Kidney (tissue), 14 donors: ENCODE measurements around the gene FBXL7. TPM values are rescaled to one million over a fixed set of nuclear protein-coding genes. Genes with fewer than 3 reads are reported as not detected.

Source experiments
- DNase-seq, 5 donors: peaks; one replicate each; pipeline ENCODE4 v3.0.0-alpha.2; 2013 to 2020
- FAIRE-seq: peaks from 2 replicates; lab custom pipeline; 2012; peaks lifted over from hg19 to GRCh38; lab: Jason Lieb, UNC
- H3K27ac ChIP-seq, 2 donors: one replicate each; pipeline ENCODE4 v1.7.0; 2013; ENCODE audit warnings: low read depth in 2 of 2, low read length in 2 of 2, inconsistent platforms in 1 of 2
- H3K27me3 ChIP-seq: one replicate; pipeline ENCODE4 v1.7.1; 2013; ENCODE audit warnings: low read length, inconsistent platforms; ENCODE audit not compliant: control insufficient read depth, insufficient read depth
- H3K36me3 ChIP-seq, 3 donors: one replicate each; pipeline versions ENCODE4 v1.7.0 to v1.7.1; 2013; ENCODE audit warnings: low read length in 3 of 3, control low read depth in 1 of 3, inconsistent platforms in 1 of 3; ENCODE audit not compliant: insufficient read depth in 3 of 3, control insufficient read depth in 2 of 3
- H3K4me1 ChIP-seq, 3 donors: one replicate each; pipeline versions ENCODE4 v1.7.0 to v1.7.1; 2013; ENCODE audit warnings: low read length in 3 of 3, inconsistent platforms in 1 of 3, low read depth in 1 of 3; ENCODE audit not compliant: control insufficient read depth in 2 of 3, insufficient read depth in 2 of 3
- H3K4me3 ChIP-seq, 3 donors: one replicate each; pipeline versions ENCODE4 v1.7.0 to v1.8.1; 2013; ENCODE audit warnings: low read length in 3 of 3, control low read depth in 1 of 3, inconsistent platforms in 1 of 3
- H3K9ac ChIP-seq, 3 donors: one replicate each; pipeline versions ENCODE4 v1.7.0 to v1.7.1; 2013; ENCODE audit warnings: low read length in 3 of 3, control low read depth in 1 of 3, inconsistent platforms in 1 of 3
- H3K9me3 ChIP-seq, 3 donors: one replicate each; pipeline versions ENCODE4 v1.7.0 to v1.7.1; 2013; ENCODE audit warnings: low read length in 3 of 3, control low read depth in 1 of 3, inconsistent platforms in 1 of 3; ENCODE audit not compliant: control insufficient read depth in 2 of 3, insufficient read depth in 1 of 3
- intact Hi-C: fragments of 100-400 bp; cut with DNase I; formaldehyde crosslinking; loops from one replicate; pipeline ENCODE4 v1.11.1; 2022
- polyA plus RNA-seq: library from polyadenylated mRNA; stranded (reverse); fragments of 350-450 nt; fragmentation: Illumina TruSeq; extraction: RNeasy Lipid Tissue Mini Kit (QIAGEN cat#74804); gene quantifications from one replicate; pipeline ENCODE4 v1.2.3, GENCODE V29; 2014; ENCODE audit warnings: low read depth, low replicate concordance; ENCODE audit not compliant: insufficient read depth
- total RNA-seq: library from RNA; stranded (reverse); fragmentation: NEBNext Ultra II Directional; extraction: Animal tissue kit (Norgen Biotek cat#: 25700); gene quantifications from one replicate; pipeline ENCODE4 v1.2.1, GENCODE V29; 2021
- TF ChIP-seq, protein P1 (sequence below): IDR thresholded peaks from 3 replicates; pipeline ENCODE4 v1.5.1; 2012; ENCODE audit warnings: mild to moderate bottlenecking, moderate library complexity, borderline replicate concordance; ENCODE audit not compliant: insufficient read depth; ENCODE audit errors: extremely low read depth
- donor health status: control.
- donor health status: control.
- donor health status: control.
- donor health status: control.
- donor health status: control.
- donor health status: DM: yes; HTN: yes; CAD: no.
- donor health status: Normal renal cell carcinoma (clear cell type).

Gene FBXL7
- total and polyA plus RNA-seq, 2 donors from 2014 or later: 3.9 to 6.1 TPM

GRCh38 chr5:15492545-15492944 lies 7.4 kb upstream of the FBXL7 start:
- no peak overlapping the region for H3K9ac ChIP-seq
- intact Hi-C loops: no loop called here
- H3K27me3 ChIP-seq: no peaks in the 10 kb centered on the region
- no peak overlapping the region for H3K27ac ChIP-seq
- TF ChIP-seq, protein P1, sequence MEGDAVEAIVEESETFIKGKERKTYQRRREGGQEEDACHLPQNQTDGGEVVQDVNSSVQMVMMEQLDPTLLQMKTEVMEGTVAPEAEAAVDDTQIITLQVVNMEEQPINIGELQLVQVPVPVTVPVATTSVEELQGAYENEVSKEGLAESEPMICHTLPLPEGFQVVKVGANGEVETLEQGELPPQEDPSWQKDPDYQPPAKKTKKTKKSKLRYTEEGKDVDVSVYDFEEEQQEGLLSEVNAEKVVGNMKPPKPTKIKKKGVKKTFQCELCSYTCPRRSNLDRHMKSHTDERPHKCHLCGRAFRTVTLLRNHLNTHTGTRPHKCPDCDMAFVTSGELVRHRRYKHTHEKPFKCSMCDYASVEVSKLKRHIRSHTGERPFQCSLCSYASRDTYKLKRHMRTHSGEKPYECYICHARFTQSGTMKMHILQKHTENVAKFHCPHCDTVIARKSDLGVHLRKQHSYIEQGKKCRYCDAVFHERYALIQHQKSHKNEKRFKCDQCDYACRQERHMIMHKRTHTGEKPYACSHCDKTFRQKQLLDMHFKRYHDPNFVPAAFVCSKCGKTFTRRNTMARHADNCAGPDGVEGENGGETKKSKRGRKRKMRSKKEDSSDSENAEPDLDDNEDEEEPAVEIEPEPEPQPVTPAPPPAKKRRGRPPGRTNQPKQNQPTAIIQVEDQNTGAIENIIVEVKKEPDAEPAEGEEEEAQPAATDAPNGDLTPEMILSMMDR: no peak
- no peaks in the 10 kb centered on the region for H3K36me3 ChIP-seq
- DNase-seq (no peak), FAIRE-seq (no peak)
- H3K4me1 ChIP-seq: no peaks in the 10 kb centered on the region
- no peak overlapping the region for H3K4me3 ChIP-seq
- H3K9me3 ChIP-seq: no peaks in the 10 kb centered on the region

GRCh38 chr5:15493501-15493900 lies 6.5 kb upstream of the FBXL7 start:
- Histone ChIP-seq H3K9me3 (no peaks in the 10 kb centered on the region), H3K27ac (no peak overlapping the region), H3K9ac (no peak overlapping the region), H3K4me1 (no peaks in the 10 kb centered on the region), H3K27me3 (no peaks in the 10 kb centered on the region), H3K36me3 (no peaks in the 10 kb centered on the region), H3K4me3 (no peak overlapping the region)
- intact Hi-C loops: no loop called here
- FAIRE-seq (no peak), DNase-seq (no peak)
- TF ChIP-seq, protein P1: no peak

- Histone ChIP-seq H3K4me3 (no peak overlapping the region), H3K27ac (no peak overlapping the region), H3K36me3 (no peaks in the 10 kb centered on the region), H3K27me3 (no peaks in the 10 kb centered on the region), H3K9ac (no peak overlapping the region), H3K9me3 (no peaks in the 10 kb centered on the region), H3K4me1 (no peaks in the 10 kb centered on the region)
- FAIRE-seq (no peak), DNase-seq (peak in 3 of 5 donors; percentile 13 to 27 (median 23))
- TF ChIP-seq, protein P1: no peak
- intact Hi-C loops: no loop called here
Measured at GRCh38 chr5:15495026-15495425, 5.0 kb upstream of the FBXL7 start.

DNA sequence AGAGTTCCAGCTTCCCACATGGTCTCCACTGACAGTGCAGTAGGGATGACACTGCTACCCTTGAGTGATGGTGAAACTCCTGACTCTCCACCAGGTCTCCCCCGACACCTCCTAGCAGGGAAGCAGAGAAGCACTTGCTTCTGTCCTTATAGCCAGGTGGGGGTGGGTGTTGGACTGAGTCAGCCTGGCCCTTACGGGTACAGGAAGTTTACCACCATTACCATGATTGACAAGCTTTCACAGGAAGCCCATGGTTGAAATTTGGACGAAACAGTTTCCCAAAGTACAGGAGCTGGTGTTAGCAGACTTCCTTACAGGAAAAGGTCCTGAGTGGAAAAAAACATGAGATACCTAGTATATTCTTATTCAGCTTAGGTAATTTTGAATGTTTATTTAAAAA lies 3.1 kb upstream of the FBXL7 start:
- FAIRE-seq (no peak), DNase-seq (no peak)
- no peak overlapping the region for H3K4me3 ChIP-seq
- TF ChIP-seq, protein P1: no peak
- H3K9me3 ChIP-seq: no peaks in the 10 kb centered on the region
- intact Hi-C loops: no loop called here
- no peak overlapping the region for H3K9ac ChIP-seq
- H3K27me3 ChIP-seq: no peaks in the 10 kb centered on the region
- H3K27ac ChIP-seq: no peak overlapping the region
- peaks cover 0 to 1% (median 0%) of the 10 kb centered on the region in 3 donors for H3K4me1 ChIP-seq
- H3K36me3 ChIP-seq: no peaks in the 10 kb centered on the region
